IMR-90 (cell line): Measurements from ENCODE around the gene ABCA7. TPM values are rescaled to one million over a fixed set of nuclear protein-coding genes. Genes with fewer than 3 reads are reported as not detected.
A peak's percentile ranks its signal among the peaks of the same experiment; 100 is the strongest.

ENCODE experiments used
- ATAC-seq: fragments of 200-7000 bp; cut with Tn5 transposase; 2 replicates; pipeline ENCODE4 v1.9.1; 2020; ENCODE audit warnings: low read depth, mild to moderate bottlenecking, moderate library complexity
- BruUV-seq: library from RNA; stranded (reverse); fragments of 400-500 nt; replicated peaks from 2 replicates; lab custom pipeline; 2021; lab: Mats Ljungman, UMichigan
- CTCF ChIA-PET: fragments of 300-600 bp; formaldehyde crosslinking; extraction: SDS; loops from one replicate; lab custom pipeline; 2021; ENCODE audit warnings: antibody characterized with exemption; lab: Yijun Ruan, JAX
- POLR2A ChIA-PET: fragments of 300-600 bp; sonication (Branson Sonifier 250); formaldehyde crosslinking; loops from one replicate; lab custom pipeline; 2022; ENCODE audit warnings: antibody characterized with exemption; ENCODE audit not compliant: unreplicated experiment; lab: Charles Lee
- DNase-seq: peaks from one replicate; pipeline ENCODE4 v3.0.0; 2013
- H2AFZ ChIP-seq: replicated peaks from 2 replicates; pipeline ENCODE3; 2013; ENCODE audit warnings: low read length, mild to moderate bottlenecking; ENCODE audit not compliant: poor library complexity
- H2AK5ac ChIP-seq: 2 replicates; pipeline ENCODE4 v1.6.1; 2013; ENCODE audit warnings: low read depth, low read length, inconsistent platforms
- H2AK9ac ChIP-seq: replicated peaks from 2 replicates; pipeline ENCODE3; 2013; ENCODE audit warnings: mild to moderate bottlenecking, low read depth, low read length, moderate library complexity; ENCODE audit not compliant: poor library complexity
- H2BK120ac ChIP-seq: 2 replicates; pipeline ENCODE4 v1.6.1; 2013; ENCODE audit warnings: low read depth, low read length, inconsistent platforms
- H2BK15ac ChIP-seq: 3 replicates; pipeline ENCODE4 v1.6.1; 2013; ENCODE audit warnings: low read depth, low read length, inconsistent platforms
- H2BK20ac ChIP-seq: 2 replicates; pipeline ENCODE4 v1.6.1; 2013; ENCODE audit warnings: low read depth, mild to moderate bottlenecking, inconsistent platforms, low read length, moderate library complexity
- H2BK5ac ChIP-seq: 2 replicates; pipeline ENCODE4 v1.6.1; 2013; ENCODE audit warnings: mild to moderate bottlenecking, low read depth, low read length, inconsistent platforms; ENCODE audit not compliant: poor library complexity, severe bottlenecking
- H3K14ac ChIP-seq: replicated peaks from 2 replicates; pipeline ENCODE4 v1.6.1; 2013; ENCODE audit warnings: low read depth, low read length, inconsistent platforms
- H3K18ac ChIP-seq: 2 replicates; pipeline ENCODE4 v1.6.1; 2013; ENCODE audit warnings: low read depth, low read length, control low read depth
- H3K23ac ChIP-seq: 2 replicates; pipeline ENCODE4 v1.6.1; 2013; ENCODE audit warnings: low read depth, low read length, inconsistent platforms
- H3K27ac ChIP-seq: 2 replicates; pipeline ENCODE4 v1.5.1; 2013; ENCODE audit warnings: mild to moderate bottlenecking, control low read depth, low read length; ENCODE audit not compliant: insufficient read depth
- H3K27me3 ChIP-seq: 2 replicates; pipeline ENCODE4 v1.6.1; 2013; ENCODE audit warnings: low read length; ENCODE audit not compliant: control insufficient read depth, insufficient read depth
- H3K36me3 ChIP-seq: 2 replicates; pipeline ENCODE4 v1.6.1; 2013; ENCODE audit warnings: low read length, mixed read lengths; ENCODE audit not compliant: control insufficient read depth, insufficient read depth
- H3K4ac ChIP-seq: 2 replicates; pipeline ENCODE4 v1.6.1; 2013; ENCODE audit warnings: low read depth, low read length, inconsistent platforms
- H3K4me1 ChIP-seq: 2 replicates; pipeline ENCODE4 v1.6.1; 2013; ENCODE audit warnings: low read length, mixed read lengths; ENCODE audit not compliant: control insufficient read depth, insufficient read depth
- H3K4me2 ChIP-seq: 2 replicates; pipeline ENCODE4 v1.6.1; 2013; ENCODE audit warnings: low read depth, mild to moderate bottlenecking, control low read depth, low read length, moderate library complexity
- H3K4me3 ChIP-seq: 2 replicates; pipeline ENCODE4 v1.5.1; 2013; ENCODE audit warnings: low read depth, mild to moderate bottlenecking, control low read depth, low read length, moderate library complexity; ENCODE audit not compliant: insufficient read depth
- H3K56ac ChIP-seq: 2 replicates; pipeline ENCODE4 v1.6.1; 2013; ENCODE audit warnings: low read length, inconsistent platforms; ENCODE audit not compliant: insufficient read depth; ENCODE audit errors: extremely low read depth
- H3K79me1 ChIP-seq, 2 experiments: 2 replicates each; pipeline ENCODE4 v1.6.1; 2013; ENCODE audit warnings: low read length in 2 of 2, inconsistent platforms in 1 of 2, low read depth in 1 of 2
- H3K9ac ChIP-seq: 2 replicates; pipeline ENCODE4 v1.6.1; 2013; ENCODE audit warnings: low read depth, low read length, control low read depth
- H3K9me1 ChIP-seq: 2 replicates; pipeline ENCODE4 v1.6.1; 2013; ENCODE audit warnings: low read length, inconsistent platforms; ENCODE audit not compliant: insufficient read depth
- H3K9me3 ChIP-seq: 2 replicates; pipeline ENCODE4 v1.6.1; 2013; ENCODE audit warnings: low read length; ENCODE audit not compliant: control insufficient read depth, insufficient read depth
- H4K20me1 ChIP-seq: 2 replicates; pipeline ENCODE4 v1.6.1; 2013; ENCODE audit warnings: low read length, inconsistent platforms; ENCODE audit not compliant: insufficient read depth
- H4K5ac ChIP-seq: 2 replicates; pipeline ENCODE4 v1.6.1; 2013; ENCODE audit warnings: mild to moderate bottlenecking, low read depth, low read length, control low read depth
- H4K8ac ChIP-seq, 2 experiments: 2 replicates each; pipeline ENCODE4 v1.6.1; 2013; ENCODE audit warnings: low read depth in 2 of 2, low read length in 2 of 2, control low read depth in 1 of 2, inconsistent platforms in 1 of 2
- H4K91ac ChIP-seq: 2 replicates; pipeline ENCODE4 v1.6.1; 2013; ENCODE audit warnings: low read depth, low read length, inconsistent platforms; ENCODE audit not compliant: insufficient read depth
- CHD1 ChIP-seq: IDR thresholded peaks from 2 replicates; pipeline ENCODE4 v1.6.1; 2012; ENCODE audit warnings: low read depth, low read length, improper control_type of control experiment
- FOS ChIP-seq: fragments of 150-350 bp; IDR thresholded peaks from 2 replicates; pipeline ENCODE4 v1.6.1; 2016; ENCODE audit warnings: low read depth, low read length
- MAFK ChIP-seq: IDR thresholded peaks from 2 replicates; pipeline ENCODE4 v1.6.1; 2012; ENCODE audit warnings: low read depth, low read length, improper control_type of control experiment
- NFE2L2 ChIP-seq: fragments of 150-350 bp; IDR thresholded peaks from 2 replicates; pipeline ENCODE4 v1.6.1; 2016; ENCODE audit warnings: low read depth, mild to moderate bottlenecking, low read length
- POLR2A ChIP-seq: IDR thresholded peaks from 2 replicates; pipeline ENCODE4 v1.6.1; 2012; ENCODE audit warnings: mild to moderate bottlenecking, low read depth, low read length
- WGBS, 2 experiments: methylation state at CpG; one replicate each; pipeline versions ENCODE4 v1.1.5 to v1.1.7; 2013; ENCODE audit warnings: missing lambda C conversion rate in 2 of 2; ENCODE audit not compliant: insufficient read length in 1 of 2; ENCODE audit errors: extremely low coverage in 2 of 2; 5-methylcytosine and 5-hydroxymethylcytosine counted together
- dilution Hi-C: fragments of 300-500 bp; cut with HindIII; formaldehyde crosslinking; loops from one replicate; pipeline ENCODE4 v1.14.3; 2018; ENCODE audit warnings: low sequenced_read_pairs; ENCODE audit not compliant: unreplicated experiment
- in situ Hi-C: fragments of 300-500 bp; cut with MboI; formaldehyde crosslinking; loops from 3 replicates; pipeline ENCODE4 v1.14.3; 2019; ENCODE audit warnings: low sequenced_read_pairs, inconsistent platforms, mixed read lengths
- intact Hi-C: fragments of 100-400 bp; cut with micrococcal nuclease; formaldehyde crosslinking; loops from 2 replicates; pipeline ENCODE4 v1.10.0; 2022
- polyA plus RNA-seq, 3 experiments: library from polyadenylated mRNA; depleted of rRNA; stranded (reverse); fragments of >200 nt; gene quantifications; 2 replicates each; pipeline ENCODE4 v1.2.3, GENCODE V29; 2012; ENCODE audit warnings: low replicate concordance in 1 of 3
- total RNA-seq: library from RNA; depleted of rRNA; stranded (reverse); fragments of >200 nt; gene quantifications from 2 replicates; pipeline ENCODE4 v1.2.3, GENCODE V29; 2012
- TF ChIP-seq, protein P1 (sequence below): fragments of 150-350 bp; IDR thresholded peaks from 2 replicates; pipeline ENCODE4 v1.6.1; 2017; ENCODE audit warnings: mild to moderate bottlenecking, antibody characterized with exemption, low read length, low read depth
- TF ChIP-seq, protein P2 (sequence below): conservative IDR thresholded peaks from 2 replicates; pipeline ENCODE4 v1.5.1; 2012; ENCODE audit warnings: mild to moderate bottlenecking, low read depth, low read length, improper control_type of control experiment

ABCA7 gene
- total and polyA plus RNA-seq, 2 of the 4 experiments (the other 2 are of a cell fraction), result 0.36 to 3.3 TPM

DNA sequence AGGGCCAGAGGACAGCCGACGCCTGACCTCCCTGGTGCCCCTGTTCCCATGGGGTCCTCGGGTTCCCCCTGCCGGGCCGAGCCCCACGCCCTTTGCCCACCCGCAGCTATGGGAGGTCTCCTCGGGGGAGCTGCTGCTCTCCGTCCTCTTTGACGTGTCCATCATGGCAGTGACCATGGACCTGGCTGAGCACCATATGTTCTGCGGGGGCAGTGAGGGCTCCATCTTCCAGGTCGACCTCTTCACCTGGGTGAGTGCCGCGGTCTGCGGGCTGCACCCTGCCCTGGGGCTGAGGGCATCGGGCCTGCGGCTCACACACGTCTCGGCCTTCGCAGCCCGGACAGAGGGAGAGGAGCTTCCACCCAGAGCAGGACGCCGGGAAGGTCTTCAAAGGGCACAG lies 49.2 kb upstream of the ABCA7 start:
- POLR2A ChIA-PET, result no interaction called here
- Histone ChIP-seq H3K27ac (no peak overlapping the region), H3K18ac (no peak overlapping the region), H4K8ac (no peak overlapping the region), H2AK5ac (no peak overlapping the region; the same call in 1 of the 2 replicates), H2BK120ac (no peak overlapping the region), H3K23ac (no peak overlapping the region), H3K9me3 (no peaks in the 10 kb centered on the region), H4K91ac (no peak overlapping the region), H3K27me3 (peaks cover 2% of the 10 kb centered on the region; the same call in 1 of the 2 replicates), H3K36me3 (peaks cover 55% of the 10 kb centered on the region), H3K9ac (no peak overlapping the region), H4K5ac (no peak overlapping the region), H4K20me1 (no peaks in the 10 kb centered on the region; the same call in 1 of the 2 replicates), H3K56ac (no peak overlapping the region), H2BK20ac (no peak overlapping the region), H2AK9ac (no peak overlapping the region), H3K4me1 (no peaks in the 10 kb centered on the region), H2BK15ac (no peak overlapping the region), H3K79me1 (peaks cover 0 to 13% of the 10 kb centered on the region in 2 experiments; a peak in 3 of 4 replicates), H3K4me2 (no peak overlapping the region), H3K9me1 (no peaks in the 10 kb centered on the region), H3K4me3 (no peak overlapping the region), H2BK5ac (no peak overlapping the region), H3K4ac (no peak overlapping the region), H3K14ac (no peak overlapping the region), H2AFZ (peak overlapping the region; percentile 43)
- in situ Hi-C loops, result no loop called here
- intact Hi-C loops, result no loop called here
- TF ChIP-seq POLR2A (no peak), CHD1 (no peak), MAFK (no peak), NFE2L2 (no peak), FOS (no peak)
- TF ChIP-seq, protein P1, sequence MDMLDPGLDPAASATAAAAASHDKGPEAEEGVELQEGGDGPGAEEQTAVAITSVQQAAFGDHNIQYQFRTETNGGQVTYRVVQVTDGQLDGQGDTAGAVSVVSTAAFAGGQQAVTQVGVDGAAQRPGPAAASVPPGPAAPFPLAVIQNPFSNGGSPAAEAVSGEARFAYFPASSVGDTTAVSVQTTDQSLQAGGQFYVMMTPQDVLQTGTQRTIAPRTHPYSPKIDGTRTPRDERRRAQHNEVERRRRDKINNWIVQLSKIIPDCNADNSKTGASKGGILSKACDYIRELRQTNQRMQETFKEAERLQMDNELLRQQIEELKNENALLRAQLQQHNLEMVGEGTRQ, result no peak
- TF ChIP-seq, protein P2, sequence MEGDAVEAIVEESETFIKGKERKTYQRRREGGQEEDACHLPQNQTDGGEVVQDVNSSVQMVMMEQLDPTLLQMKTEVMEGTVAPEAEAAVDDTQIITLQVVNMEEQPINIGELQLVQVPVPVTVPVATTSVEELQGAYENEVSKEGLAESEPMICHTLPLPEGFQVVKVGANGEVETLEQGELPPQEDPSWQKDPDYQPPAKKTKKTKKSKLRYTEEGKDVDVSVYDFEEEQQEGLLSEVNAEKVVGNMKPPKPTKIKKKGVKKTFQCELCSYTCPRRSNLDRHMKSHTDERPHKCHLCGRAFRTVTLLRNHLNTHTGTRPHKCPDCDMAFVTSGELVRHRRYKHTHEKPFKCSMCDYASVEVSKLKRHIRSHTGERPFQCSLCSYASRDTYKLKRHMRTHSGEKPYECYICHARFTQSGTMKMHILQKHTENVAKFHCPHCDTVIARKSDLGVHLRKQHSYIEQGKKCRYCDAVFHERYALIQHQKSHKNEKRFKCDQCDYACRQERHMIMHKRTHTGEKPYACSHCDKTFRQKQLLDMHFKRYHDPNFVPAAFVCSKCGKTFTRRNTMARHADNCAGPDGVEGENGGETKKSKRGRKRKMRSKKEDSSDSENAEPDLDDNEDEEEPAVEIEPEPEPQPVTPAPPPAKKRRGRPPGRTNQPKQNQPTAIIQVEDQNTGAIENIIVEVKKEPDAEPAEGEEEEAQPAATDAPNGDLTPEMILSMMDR, result no peak
- WGBS, 2 experiments, result 94% methylated on average over 18 of the region's 23 CpGs; no CpG with 5 or more reads in 1 of the 2 experiments
- DNase-seq, result no peak
- dilution Hi-C loops, result no loop called here
- no peak for ATAC-seq
- CTCF ChIA-PET, result no interaction called here
- no TSS peak for BruUV-seq
